IPS-18a (cell line): ENCODE results near the gene CD93.

Source experiments
- H3K27ac ChIP-seq: one replicate; pipeline ENCODE4 v1.5.1; 2013; ENCODE audit warnings: low read length
- H3K27me3 ChIP-seq: one replicate; pipeline ENCODE4 v1.6.1; 2013; ENCODE audit warnings: mild to moderate bottlenecking, low read length; ENCODE audit not compliant: control insufficient read depth, insufficient read depth
- H3K36me3 ChIP-seq: one replicate; pipeline ENCODE4 v1.6.1; 2013; ENCODE audit warnings: low read depth, low read length; ENCODE audit not compliant: control insufficient read depth
- H3K4me1 ChIP-seq: one replicate; pipeline ENCODE4 v1.6.1; 2013; ENCODE audit warnings: low read depth, low read length; ENCODE audit not compliant: control insufficient read depth
- H3K4me3 ChIP-seq: one replicate; pipeline ENCODE4 v1.5.1; 2013; ENCODE audit warnings: low read length
- H3K9ac ChIP-seq: one replicate; pipeline ENCODE4 v1.6.1; 2013; ENCODE audit warnings: mild to moderate bottlenecking, low read length, moderate library complexity
- H3K9me3 ChIP-seq: one replicate; pipeline ENCODE4 v1.6.1; 2013; ENCODE audit warnings: low read depth, low read length; ENCODE audit not compliant: control insufficient read depth

CD93 gene

DNA sequence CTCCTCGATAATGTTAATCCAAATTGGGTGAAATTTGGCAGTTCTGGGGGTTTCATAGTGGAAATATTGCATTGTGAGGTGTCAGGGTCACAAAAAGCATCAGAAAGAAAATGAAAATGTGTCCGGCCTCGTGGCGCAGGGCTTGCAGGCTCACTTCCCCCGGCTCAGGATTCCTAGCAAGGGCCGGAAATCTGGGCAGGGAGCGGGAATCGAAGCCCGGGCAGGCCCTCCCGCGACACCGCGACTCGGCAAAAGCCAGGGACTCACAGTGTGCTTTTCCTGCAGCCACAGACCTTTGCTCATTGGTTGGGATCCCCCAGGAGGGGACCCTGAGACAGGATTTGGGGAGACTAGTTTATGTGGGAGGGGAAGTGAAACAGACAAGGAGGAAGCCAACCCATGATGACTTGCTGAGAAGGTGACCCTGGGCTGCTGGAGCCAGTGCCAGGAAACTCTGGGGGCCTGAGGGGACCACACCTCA lies 847 bp upstream of the CD93 start:
- Histone ChIP-seq H3K4me1 (peaks cover 12% of the 10 kb centered on the region), H3K9ac (no peak overlapping the region), H3K27me3 (no peaks in the 10 kb centered on the region), H3K27ac (no peak overlapping the region), H3K4me3 (no peak overlapping the region), H3K36me3 (no peaks in the 10 kb centered on the region), H3K9me3 (no peaks in the 10 kb centered on the region)

DNA sequence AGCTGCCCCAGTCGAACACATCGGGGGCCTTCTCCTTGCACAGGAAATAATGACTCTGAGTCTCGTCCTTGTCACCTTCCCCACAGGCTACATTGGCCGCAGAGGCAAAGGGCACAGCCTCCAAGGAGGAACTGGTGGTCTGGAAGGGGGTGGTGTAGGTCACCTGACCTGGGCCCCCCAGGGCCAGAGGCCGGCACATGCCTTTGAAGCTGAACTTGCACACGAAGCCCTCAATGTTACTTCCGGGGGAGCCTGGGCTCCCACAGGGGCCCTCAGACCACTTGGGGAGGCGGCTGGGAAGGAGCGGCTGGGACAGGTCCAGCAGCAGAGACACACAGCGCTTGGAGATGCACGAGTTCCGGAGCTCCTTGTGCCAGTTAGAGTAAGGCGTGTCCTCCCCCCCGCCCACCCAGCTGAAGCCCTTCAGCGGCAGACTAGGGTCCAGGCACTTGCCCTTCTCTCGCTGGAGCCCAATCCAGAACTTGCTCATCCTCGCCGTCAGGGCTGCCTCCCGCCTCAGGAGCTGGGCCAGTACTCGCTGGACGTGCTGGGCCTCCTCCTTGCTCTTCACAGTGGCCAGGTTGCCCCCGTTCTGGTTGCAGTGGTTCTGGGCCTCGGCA lies 578 bp downstream of the CD93 start:
- H3K36me3 ChIP-seq: no peaks in the 10 kb centered on the region
- H3K9me3 ChIP-seq: no peaks in the 10 kb centered on the region
- H3K9ac ChIP-seq: no peak overlapping the region
- H3K27ac ChIP-seq: no peak overlapping the region
- peaks cover 10% of the 10 kb centered on the region for H3K4me1 ChIP-seq
- H3K4me3 ChIP-seq: no peak overlapping the region
- no peaks in the 10 kb centered on the region for H3K27me3 ChIP-seq

DNA sequence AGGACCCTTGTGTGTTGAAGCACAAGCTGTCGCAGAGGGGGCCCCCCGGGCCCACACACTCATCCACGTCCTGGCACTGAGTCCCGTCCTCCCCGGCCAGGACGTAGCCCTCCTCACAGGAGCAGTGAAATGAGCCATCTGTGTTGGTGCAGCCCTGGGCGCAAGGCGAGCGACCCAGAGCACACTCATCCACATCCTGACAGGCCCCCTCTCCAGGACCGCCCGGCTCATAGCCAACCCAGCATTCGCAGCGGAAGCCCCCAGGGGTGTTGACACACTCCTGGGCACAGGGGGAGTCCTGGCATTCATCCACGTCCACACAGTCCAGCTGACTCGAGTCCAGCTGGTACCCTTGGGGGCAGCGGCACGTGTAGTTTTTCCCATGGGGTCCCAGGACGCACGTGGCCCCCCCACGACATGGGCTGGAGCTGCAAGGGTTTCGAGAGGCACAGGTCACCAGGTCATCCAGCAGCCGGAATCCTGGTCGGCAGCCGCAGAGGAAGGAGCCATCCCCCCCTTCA lies 1.2 kb downstream of the CD93 start:
- H3K36me3 ChIP-seq: no peaks in the 10 kb centered on the region
- H3K27ac ChIP-seq: no peak overlapping the region
- peaks cover 10% of the 10 kb centered on the region for H3K4me1 ChIP-seq
- no peak overlapping the region for H3K9ac ChIP-seq
- no peaks in the 10 kb centered on the region for H3K9me3 ChIP-seq
- H3K4me3 ChIP-seq: no peak overlapping the region
- H3K27me3 ChIP-seq: no peaks in the 10 kb centered on the region

DNA sequence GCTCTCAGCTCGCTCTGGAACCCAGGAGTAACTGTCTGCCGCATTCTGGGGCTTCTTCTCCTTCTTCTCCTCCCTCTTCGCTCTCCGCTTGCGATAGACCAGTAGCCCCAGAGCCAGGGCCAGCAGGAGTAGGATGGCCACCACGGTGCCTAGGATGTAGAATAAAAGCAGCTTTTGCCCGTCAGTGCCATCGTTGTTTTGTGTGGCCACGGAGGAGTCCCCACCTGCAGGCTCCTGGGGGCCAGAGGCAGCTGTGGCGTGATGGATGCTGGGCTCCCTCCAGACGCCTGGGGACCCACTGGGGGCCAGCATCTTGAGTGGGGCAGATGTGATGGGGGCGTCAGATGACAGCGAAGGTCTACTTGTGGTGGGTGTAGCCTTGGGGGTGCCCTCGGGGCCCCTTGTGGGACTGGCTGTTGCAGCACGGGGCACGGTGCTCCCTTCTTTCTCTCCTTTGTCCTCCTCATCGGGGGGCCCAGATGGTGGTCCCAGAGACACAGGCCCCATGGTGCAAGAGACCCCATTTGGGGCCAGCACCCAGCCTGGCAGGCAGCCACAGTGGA lies 1.8 kb downstream of the CD93 start:
- Histone ChIP-seq H3K4me1 (peaks cover 10% of the 10 kb centered on the region), H3K27me3 (no peaks in the 10 kb centered on the region), H3K4me3 (no peak overlapping the region), H3K27ac (no peak overlapping the region), H3K9ac (no peak overlapping the region), H3K36me3 (no peaks in the 10 kb centered on the region), H3K9me3 (no peaks in the 10 kb centered on the region)

DNA sequence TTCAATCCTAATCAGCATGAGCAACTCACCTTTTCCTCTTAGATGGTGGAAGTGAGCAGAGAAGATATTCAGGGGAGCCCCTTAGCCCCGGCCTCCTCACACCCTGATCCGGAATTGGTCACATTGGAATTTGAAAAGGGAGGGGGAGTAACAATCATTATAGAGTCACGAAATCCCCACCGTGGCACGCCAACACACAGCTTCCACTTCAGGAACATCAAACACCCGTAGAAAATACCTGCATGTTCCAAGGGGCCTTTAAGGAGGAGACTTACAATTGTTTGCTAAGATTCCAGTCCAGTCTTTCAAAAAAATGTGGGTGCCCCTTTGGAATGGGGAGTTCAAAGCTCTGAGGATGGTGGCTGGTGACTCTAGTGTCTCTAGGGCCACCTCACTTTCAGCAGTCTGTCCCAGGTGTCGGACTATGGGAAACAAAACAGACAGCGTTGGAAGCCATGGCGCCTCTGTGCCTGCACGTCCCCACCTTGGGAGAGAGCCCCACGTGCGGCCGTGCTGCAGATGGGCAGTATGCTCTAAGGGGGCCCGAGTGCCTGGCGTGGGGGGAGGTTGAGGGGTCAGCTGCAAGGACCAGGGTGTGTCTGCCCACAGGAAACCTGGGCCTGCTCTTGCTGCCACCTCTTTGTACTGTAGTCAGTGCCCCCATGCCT lies 2.4 kb downstream of the CD93 start:
- Histone ChIP-seq H3K4me1 (peaks cover 10% of the 10 kb centered on the region), H3K9ac (no peak overlapping the region), H3K36me3 (no peaks in the 10 kb centered on the region), H3K27ac (no peak overlapping the region), H3K27me3 (no peaks in the 10 kb centered on the region), H3K9me3 (no peaks in the 10 kb centered on the region), H3K4me3 (no peak overlapping the region)

DNA sequence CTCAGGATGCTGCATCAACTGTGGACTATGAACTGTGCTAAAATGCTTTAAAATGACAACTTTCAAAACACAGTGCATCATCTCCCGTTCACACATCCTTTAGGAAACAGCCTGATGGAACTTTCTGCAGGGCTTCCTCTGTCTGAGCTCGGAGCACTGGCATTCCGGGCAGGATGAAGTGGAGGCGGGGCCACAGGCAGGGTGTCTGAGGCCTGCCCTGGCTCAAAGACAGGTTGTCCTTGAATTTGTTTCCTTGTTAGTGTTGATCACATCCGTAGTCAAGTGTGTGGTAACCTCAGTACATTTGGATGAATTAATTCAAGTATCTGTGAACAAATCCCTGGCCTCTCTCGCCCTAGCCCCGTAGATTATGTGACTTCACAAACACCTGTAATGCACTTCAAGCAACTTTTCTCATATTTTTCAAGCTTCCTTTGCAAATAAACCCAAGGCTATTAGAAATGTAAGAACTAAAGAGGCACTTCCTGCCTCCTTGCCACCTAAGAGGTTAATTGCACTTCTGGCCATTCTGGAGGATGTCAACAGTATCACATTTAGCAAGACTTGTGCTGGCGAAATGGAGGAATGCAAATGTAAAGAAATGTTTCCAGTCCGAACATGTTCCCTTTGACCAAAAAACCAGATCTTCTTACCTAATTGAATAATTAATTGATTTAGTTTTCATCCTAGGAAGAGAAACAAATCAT lies 3.1 kb downstream of the CD93 start:
- H3K4me1 ChIP-seq: peaks cover 10% of the 10 kb centered on the region
- no peaks in the 10 kb centered on the region for H3K9me3 ChIP-seq
- no peak overlapping the region for H3K4me3 ChIP-seq
- H3K9ac ChIP-seq: no peak overlapping the region
- no peaks in the 10 kb centered on the region for H3K27me3 ChIP-seq
- no peaks in the 10 kb centered on the region for H3K36me3 ChIP-seq
- no peak overlapping the region for H3K27ac ChIP-seq

DNA sequence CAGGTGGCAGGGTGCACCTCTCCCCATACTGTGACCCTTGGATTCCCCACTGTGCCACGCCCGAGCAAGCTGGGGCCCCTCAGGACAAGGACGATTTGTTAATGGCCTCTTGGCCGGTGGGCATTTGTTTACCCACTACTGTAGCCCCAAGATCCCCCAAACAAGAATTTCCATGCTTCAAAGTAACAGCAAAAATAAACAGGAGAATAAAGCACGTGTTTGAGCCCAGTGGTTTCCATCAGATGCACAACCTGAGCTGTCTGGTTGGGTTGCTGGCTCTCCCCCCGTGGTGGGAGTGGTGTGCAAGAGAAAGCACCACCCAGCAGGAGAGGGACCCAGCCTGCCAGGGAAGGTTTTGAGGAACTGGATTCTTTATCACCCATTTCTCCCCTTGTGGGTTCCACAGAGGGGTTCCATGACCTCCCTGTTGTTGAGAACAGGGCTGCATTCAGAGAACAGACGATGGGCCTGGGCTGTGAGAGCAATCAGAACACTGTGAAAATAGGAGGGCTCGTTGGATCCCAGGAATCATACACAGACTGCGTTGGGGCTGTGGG lies 4.8 kb downstream of the CD93 start:
- H3K27ac ChIP-seq: no peak overlapping the region

DNA sequence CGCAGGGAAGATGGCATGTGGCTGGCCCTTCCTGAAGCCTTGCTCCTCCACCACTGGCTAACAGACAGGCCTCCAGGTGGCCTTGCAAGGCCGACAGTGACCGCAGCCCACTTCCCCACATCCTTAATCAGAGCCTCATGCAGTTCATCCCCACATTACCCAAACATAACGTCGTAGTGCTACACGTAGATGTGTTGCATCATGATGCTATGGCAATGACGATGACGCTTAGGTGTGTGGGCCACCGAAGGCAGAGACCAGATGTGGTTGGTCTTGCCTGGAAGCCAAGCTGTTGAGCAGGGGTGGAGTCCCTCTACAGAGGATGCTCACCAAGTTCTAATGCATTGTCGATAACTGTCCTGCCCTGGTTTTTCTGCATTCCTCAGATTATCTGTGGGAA lies 5.6 kb downstream of the CD93 start:
- Histone ChIP-seq H3K9ac (no peak overlapping the region), H3K36me3 (no peaks in the 10 kb centered on the region), H3K27ac (no peak overlapping the region), H3K9me3 (no peaks in the 10 kb centered on the region), H3K4me1 (peaks cover 10% of the 10 kb centered on the region), H3K4me3 (no peak overlapping the region), H3K27me3 (no peaks in the 10 kb centered on the region)

More for the DNA sequence above, 4.8 kb downstream of the CD93 start:
- peaks cover 10% of the 10 kb centered on the region for H3K4me1 ChIP-seq
- H3K36me3 ChIP-seq: no peaks in the 10 kb centered on the region
- H3K9me3 ChIP-seq: no peaks in the 10 kb centered on the region
- H3K27me3 ChIP-seq: no peaks in the 10 kb centered on the region
- no peak overlapping the region for H3K4me3 ChIP-seq
- H3K9ac ChIP-seq: no peak overlapping the region

DNA sequence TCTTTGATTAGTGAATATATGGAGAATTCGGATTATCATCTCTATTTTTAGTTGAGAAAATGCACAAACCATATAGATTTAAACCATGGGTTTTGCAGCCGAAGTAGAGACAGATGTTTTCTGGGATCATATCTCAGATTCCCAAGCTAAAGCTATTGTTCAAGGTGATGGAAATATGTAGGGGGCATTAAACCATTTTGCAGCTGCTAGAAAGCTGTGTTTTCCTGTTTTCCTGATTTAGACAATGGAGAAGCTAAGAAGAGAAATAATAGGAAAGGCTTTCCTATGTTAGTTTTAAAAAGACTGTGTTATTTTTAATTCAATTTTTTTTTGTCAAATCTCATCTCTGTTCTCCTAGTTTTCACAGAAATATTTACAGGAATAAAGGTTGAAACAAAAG lies 6.2 kb downstream of the CD93 start:
- Histone ChIP-seq H3K27me3 (no peaks in the 10 kb centered on the region), H3K9me3 (no peaks in the 10 kb centered on the region), H3K4me1 (peaks cover 10% of the 10 kb centered on the region), H3K4me3 (no peak overlapping the region), H3K36me3 (no peaks in the 10 kb centered on the region), H3K9ac (no peak overlapping the region), H3K27ac (no peak overlapping the region)

DNA sequence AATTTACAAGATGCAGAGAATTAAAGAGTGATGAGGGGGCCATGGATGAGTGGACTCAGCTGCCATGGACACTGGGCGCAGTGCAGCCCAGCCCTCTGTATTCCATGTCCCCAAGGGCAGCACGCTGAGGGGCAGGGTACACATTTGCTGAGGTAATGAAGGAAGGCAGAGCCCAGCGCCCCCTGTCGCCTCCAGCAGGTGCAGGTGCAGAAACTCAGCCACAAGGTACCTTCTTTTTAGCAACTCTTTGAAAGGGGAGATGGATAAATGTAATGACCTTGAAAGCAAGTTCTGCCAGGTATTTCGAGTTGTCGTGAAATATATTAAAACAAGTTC lies 7.1 kb downstream of the CD93 start:
- no peaks in the 10 kb centered on the region for H3K27me3 ChIP-seq
- no peak overlapping the region for H3K4me3 ChIP-seq
- H3K27ac ChIP-seq: no peak overlapping the region
- H3K4me1 ChIP-seq: peaks cover 10% of the 10 kb centered on the region
- no peak overlapping the region for H3K9ac ChIP-seq
- H3K36me3 ChIP-seq: no peaks in the 10 kb centered on the region
- H3K9me3 ChIP-seq: no peaks in the 10 kb centered on the region

DNA sequence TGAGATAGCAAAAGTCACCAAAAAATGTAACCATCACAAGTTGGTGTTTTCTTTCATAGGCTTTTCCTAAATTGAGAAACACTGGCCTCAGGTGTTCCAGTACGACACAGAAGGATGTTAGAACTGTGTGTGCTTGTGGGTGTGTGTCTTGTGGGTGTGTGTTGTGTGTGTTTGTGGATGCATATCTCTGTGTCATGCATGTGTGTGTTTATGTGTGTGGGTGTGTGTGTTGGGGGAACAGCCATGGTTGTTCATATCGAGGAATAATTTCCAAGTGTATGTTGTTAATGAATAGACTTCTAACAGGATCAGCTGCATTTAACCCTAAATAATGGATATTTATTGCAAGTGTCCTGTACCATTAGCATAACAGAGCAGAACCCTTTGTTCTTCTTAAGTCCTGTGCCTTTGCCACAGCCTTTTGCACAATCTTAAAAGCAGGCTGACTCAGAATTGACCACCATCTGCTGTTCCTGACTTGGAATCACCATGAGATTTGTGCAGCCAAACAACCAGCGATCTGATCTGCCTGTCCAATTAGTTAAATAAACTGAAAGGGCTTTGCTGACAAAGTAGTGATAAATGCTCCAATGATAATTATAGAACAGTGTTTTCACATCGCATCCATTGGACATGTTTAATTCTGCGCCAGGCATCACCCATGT lies 7.6 kb downstream of the CD93 start:
- no peak overlapping the region for H3K9ac ChIP-seq
- no peak overlapping the region for H3K27ac ChIP-seq
- no peaks in the 10 kb centered on the region for H3K27me3 ChIP-seq
- H3K9me3 ChIP-seq: no peaks in the 10 kb centered on the region
- H3K4me1 ChIP-seq: peaks cover 10% of the 10 kb centered on the region
- no peak overlapping the region for H3K4me3 ChIP-seq
- no peaks in the 10 kb centered on the region for H3K36me3 ChIP-seq
